Osteocyte (in vitro differentiated cells): ENCODE data around the gene FOXN1. TPM values are rescaled to one million over a fixed set of nuclear protein-coding genes. Genes with fewer than 3 reads are reported as not detected.
"Not testable (repeated sequence)": the region's sequence is repeated elsewhere in the genome, so short reads cannot be mapped to it uniquely, and the experiment has no call there.

Source experiments
- DNase-seq: peaks from one replicate; pipeline ENCODE4 v3.0.0; 2021; ENCODE audit warnings: mixed read lengths; ENCODE audit not compliant: unreplicated experiment; ENCODE audit errors: extremely low spot score
- H3K27ac Mint-ChIP-seq: one replicate; pipeline ENCODE4 v1.8.0; 2021; ENCODE audit warnings: mild to moderate bottlenecking, mixed read lengths; ENCODE audit not compliant: unreplicated experiment
- H3K27me3 Mint-ChIP-seq: one replicate; pipeline ENCODE4 v1.8.0; 2021; ENCODE audit warnings: mixed read lengths; ENCODE audit not compliant: unreplicated experiment
- H3K36me3 Mint-ChIP-seq: one replicate; pipeline ENCODE4 v1.8.0; 2021; ENCODE audit warnings: mixed read lengths; ENCODE audit not compliant: unreplicated experiment
- H3K4me1 Mint-ChIP-seq: one replicate; pipeline ENCODE4 v1.8.0; 2021; ENCODE audit warnings: mixed read lengths; ENCODE audit not compliant: unreplicated experiment
- H3K4me3 Mint-ChIP-seq: one replicate; pipeline ENCODE4 v1.8.0; 2021; ENCODE audit warnings: mild to moderate bottlenecking, moderate library complexity, mixed read lengths; ENCODE audit not compliant: unreplicated experiment
- H3K9me3 Mint-ChIP-seq: one replicate; pipeline ENCODE4 v1.8.0; 2021; ENCODE audit warnings: mixed read lengths; ENCODE audit not compliant: unreplicated experiment
- long read RNA-seq: library from polyadenylated mRNA; unstranded; transcript quantifications from one replicate; pipeline ENCODE4 v2.0.0, GENCODE V29; 2021
- total RNA-seq: library from RNA; stranded (reverse); gene quantifications from 2 replicates; pipeline ENCODE4 v1.2.1, GENCODE V29; 2021
- TF ChIP-seq, protein P1 (sequence below): fragments of 200-600 bp; sonication (generic); IDR thresholded peaks from 2 replicates; pipeline ENCODE4 v1.5.0; 2021; ENCODE audit warnings: antibody characterized with exemption, mild to moderate bottlenecking, moderate library complexity

The FOXN1 gene, protein sequence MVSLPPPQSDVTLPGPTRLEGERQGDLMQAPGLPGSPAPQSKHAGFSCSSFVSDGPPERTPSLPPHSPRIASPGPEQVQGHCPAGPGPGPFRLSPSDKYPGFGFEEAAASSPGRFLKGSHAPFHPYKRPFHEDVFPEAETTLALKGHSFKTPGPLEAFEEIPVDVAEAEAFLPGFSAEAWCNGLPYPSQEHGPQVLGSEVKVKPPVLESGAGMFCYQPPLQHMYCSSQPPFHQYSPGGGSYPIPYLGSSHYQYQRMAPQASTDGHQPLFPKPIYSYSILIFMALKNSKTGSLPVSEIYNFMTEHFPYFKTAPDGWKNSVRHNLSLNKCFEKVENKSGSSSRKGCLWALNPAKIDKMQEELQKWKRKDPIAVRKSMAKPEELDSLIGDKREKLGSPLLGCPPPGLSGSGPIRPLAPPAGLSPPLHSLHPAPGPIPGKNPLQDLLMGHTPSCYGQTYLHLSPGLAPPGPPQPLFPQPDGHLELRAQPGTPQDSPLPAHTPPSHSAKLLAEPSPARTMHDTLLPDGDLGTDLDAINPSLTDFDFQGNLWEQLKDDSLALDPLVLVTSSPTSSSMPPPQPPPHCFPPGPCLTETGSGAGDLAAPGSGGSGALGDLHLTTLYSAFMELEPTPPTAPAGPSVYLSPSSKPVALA
- not detected in 2 replicates for total RNA-seq
- long read RNA-seq: 0 reads

- Mint-ChIP-seq H3K27me3 (peaks cover 49% of the 10 kb centered on the region), H3K27ac (no peak within 1 kb of the TSS), H3K4me1 (peaks cover 3% of the 10 kb centered on the region), H3K4me3 (no peak within 1 kb of the TSS), H3K9me3 (no peaks in the 10 kb centered on the region), H3K36me3 (no peaks in the 10 kb centered on the region)
- TF ChIP-seq, protein P1, sequence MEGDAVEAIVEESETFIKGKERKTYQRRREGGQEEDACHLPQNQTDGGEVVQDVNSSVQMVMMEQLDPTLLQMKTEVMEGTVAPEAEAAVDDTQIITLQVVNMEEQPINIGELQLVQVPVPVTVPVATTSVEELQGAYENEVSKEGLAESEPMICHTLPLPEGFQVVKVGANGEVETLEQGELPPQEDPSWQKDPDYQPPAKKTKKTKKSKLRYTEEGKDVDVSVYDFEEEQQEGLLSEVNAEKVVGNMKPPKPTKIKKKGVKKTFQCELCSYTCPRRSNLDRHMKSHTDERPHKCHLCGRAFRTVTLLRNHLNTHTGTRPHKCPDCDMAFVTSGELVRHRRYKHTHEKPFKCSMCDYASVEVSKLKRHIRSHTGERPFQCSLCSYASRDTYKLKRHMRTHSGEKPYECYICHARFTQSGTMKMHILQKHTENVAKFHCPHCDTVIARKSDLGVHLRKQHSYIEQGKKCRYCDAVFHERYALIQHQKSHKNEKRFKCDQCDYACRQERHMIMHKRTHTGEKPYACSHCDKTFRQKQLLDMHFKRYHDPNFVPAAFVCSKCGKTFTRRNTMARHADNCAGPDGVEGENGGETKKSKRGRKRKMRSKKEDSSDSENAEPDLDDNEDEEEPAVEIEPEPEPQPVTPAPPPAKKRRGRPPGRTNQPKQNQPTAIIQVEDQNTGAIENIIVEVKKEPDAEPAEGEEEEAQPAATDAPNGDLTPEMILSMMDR: no peak
- no peak for DNase-seq
Observed at GRCh38 chr17:28505986-28506665, at the start of gene FOXN1. FOXN1 (plus strand) TSS chr17:28506348; CDS start chr17:28523970, 17,622 bp downstream.

GRCh38 chr17:28457890-28458289 is 48.3 kb upstream of the FOXN1 start:
- H3K27ac Mint-ChIP-seq: no peak overlapping the region
- H3K27me3 Mint-ChIP-seq: peaks cover 8% of the 10 kb centered on the region
- no peaks in the 10 kb centered on the region for H3K4me1 Mint-ChIP-seq
- H3K9me3 Mint-ChIP-seq: no peaks in the 10 kb centered on the region
- no peak overlapping the region for H3K4me3 Mint-ChIP-seq
- no peak for DNase-seq
- TF ChIP-seq, protein P1: no peak
- H3K36me3 Mint-ChIP-seq: no peaks in the 10 kb centered on the region

GRCh38 chr17:28458881-28459280 is 47.3 kb upstream of the FOXN1 start:
- not testable (repeated sequence) for H3K9me3 Mint-ChIP-seq, H3K27ac Mint-ChIP-seq, H3K4me3 Mint-ChIP-seq, H3K4me1 Mint-ChIP-seq, H3K36me3 Mint-ChIP-seq
- peaks cover 11% of the 10 kb centered on the region for H3K27me3 Mint-ChIP-seq
- peak; percentile 48 for DNase-seq

- Mint-ChIP-seq H3K36me3 (no peaks in the 10 kb centered on the region), H3K27ac (no peak overlapping the region), H3K9me3 (no peaks in the 10 kb centered on the region), H3K27me3 (peaks cover 14% of the 10 kb centered on the region), H3K4me1 (no peaks in the 10 kb centered on the region), H3K4me3 (no peak overlapping the region)
- TF ChIP-seq, protein P1: no peak
- DNase-seq: peak; percentile 57
Observed at GRCh38 chr17:28460901-28461300, 45.2 kb upstream of the FOXN1 start.

- H3K36me3 Mint-ChIP-seq: no peaks in the 10 kb centered on the region
- TF ChIP-seq, protein P1: no peak
- DNase-seq: no peak
- no peak overlapping the region for H3K27ac Mint-ChIP-seq
- H3K4me3 Mint-ChIP-seq: no peak overlapping the region
- no peaks in the 10 kb centered on the region for H3K9me3 Mint-ChIP-seq
- peaks cover 57% of the 10 kb centered on the region for H3K27me3 Mint-ChIP-seq
- H3K4me1 Mint-ChIP-seq: no peaks in the 10 kb centered on the region
Observed at GRCh38 chr17:28466001-28466400, 40.1 kb upstream of the FOXN1 start.
